GM12878 (cell line): Measurements from ENCODE around the gene GLB1L. TPM values are rescaled to one million over a fixed set of nuclear protein-coding genes. Genes with fewer than 3 reads are reported as not detected.
A peak's percentile ranks its signal among the peaks of the same experiment; 100 is the strongest.

Source experiments
- CEBPZ ChIP-seq: fragments of 150-350 bp; IDR thresholded peaks from 2 replicates; pipeline ENCODE4 v1.6.1; 2016; ENCODE audit warnings: low read depth, low read length
- CREM ChIP-seq: IDR thresholded peaks from 2 replicates; pipeline ENCODE4 v1.6.1; 2014; ENCODE audit warnings: antibody characterized with exemption, low read depth
- CUX1 ChIP-seq: IDR thresholded peaks from 2 replicates; pipeline ENCODE4 v1.6.1; 2012; ENCODE audit warnings: improper control_type of control experiment, low read depth, low read length; ENCODE audit not compliant: insufficient replicate concordance
- ESRRA ChIP-seq: IDR thresholded peaks from 2 replicates; pipeline ENCODE4 v1.6.1; 2012; ENCODE audit warnings: mild to moderate bottlenecking, low read length, improper control_type of control experiment
- KDM1A ChIP-seq: fragments of 200-600 bp; sonication (generic); IDR thresholded peaks from 2 replicates; pipeline ENCODE4 v1.6.1; 2016; ENCODE audit warnings: borderline replicate concordance
- NR2F1 ChIP-seq: fragments of 450-650 bp; conservative IDR thresholded peaks from 2 replicates; pipeline ENCODE4 v1.6.1; 2017; ENCODE audit warnings: mild to moderate bottlenecking
- POLR2A ChIP-seq: IDR thresholded peaks from 2 replicates; pipeline ENCODE4 v1.6.1; 2011; ENCODE audit warnings: low read depth, mild to moderate bottlenecking, low read length
- ZBTB4 ChIP-seq: fragments of 450-650 bp; formaldehyde crosslinking; IDR thresholded peaks from 2 replicates; pipeline ENCODE4 v1.4.0; 2022; ENCODE audit warnings: mild to moderate bottlenecking, moderate library complexity
- ZNF207 ChIP-seq: fragments of 450-650 bp; IDR thresholded peaks from 2 replicates; pipeline ENCODE4 v1.6.1; 2014; ENCODE audit warnings: antibody characterized with exemption, mild to moderate bottlenecking, borderline replicate concordance
- ZNF24 ChIP-seq: fragments of 450-650 bp; IDR thresholded peaks from 2 replicates; pipeline ENCODE4 v1.6.1; 2017; ENCODE audit warnings: antibody characterized with exemption, mild to moderate bottlenecking
- ZNF274 ChIP-seq: IDR thresholded peaks from one replicate; pipeline ENCODE4 v1.8.0; 2011; ENCODE audit not compliant: insufficient read length, insufficient read depth
- polyA plus RNA-seq, 11 experiments: library from polyadenylated mRNA; depleted of rRNA in 4 of 11; unstranded in 6 of 11; stranded (reverse) in 5 of 11; fragments of >200 nt; fragmentation: Nextera tagmentation in 4 of 11; fragmentation: Illumina TruSeq in 1 of 11; extraction: Ambion mirVana in 4 of 11; extraction: Trizol in 1 of 11; gene quantifications; 1 replicate in 1 of 11; 2 replicates in 10 of 11; pipeline versions ENCODE4 v1.2.1 to v1.2.3, GENCODE V29; 2011 to 2016; ENCODE audit warnings: inconsistent platforms in 2 of 11, missing spikeins in 2 of 11, low read depth in 1 of 11
- total RNA-seq, 4 experiments: library from RNA; depleted of rRNA in 3 of 4; stranded (reverse); fragments of >200 nt in 3 of 4; fragmentation: Illumina TruSeq in 1 of 4; extraction: Trizol in 1 of 4; gene quantifications; 2 replicates each; pipeline versions ENCODE4 v1.2.1 to v1.2.3, GENCODE V29; 2013 to 2021
- TF ChIP-seq, protein P1 (sequence below): fragments of 450-650 bp; IDR thresholded peaks from 2 replicates; pipeline ENCODE4 v1.6.1; 2017; ENCODE audit warnings: mild to moderate bottlenecking, moderate library complexity

Gene GLB1L
- total and polyA plus RNA-seq, 10 of the 15 experiments (the other 5 are each of a cell fraction or from before 2014, with no cell fraction given): 0.29 to 4.6 (median 2.7) TPM

GRCh38 chr2:219294356-219295351 is 49.4 kb upstream of the GLB1L start (continued):
- TF ChIP-seq CUX1: no peak
- peak; percentile 76 for TF ChIP-seq NR2F1
- no peak for TF ChIP-seq ZBTB4 (CRISPR knock-in tag)
- no peak for TF ChIP-seq KDM1A
- TF ChIP-seq CREM: peak; percentile 68
- no peak for TF ChIP-seq ZNF274
- no peak for TF ChIP-seq ESRRA
- TF ChIP-seq ZNF207: 0 out of 2 replicates have a peak, but pooled peaks have one; percentile 74
- TF ChIP-seq ZNF24: peak; percentile 83
- TF ChIP-seq CEBPZ: no peak
- TF ChIP-seq, protein P1, sequence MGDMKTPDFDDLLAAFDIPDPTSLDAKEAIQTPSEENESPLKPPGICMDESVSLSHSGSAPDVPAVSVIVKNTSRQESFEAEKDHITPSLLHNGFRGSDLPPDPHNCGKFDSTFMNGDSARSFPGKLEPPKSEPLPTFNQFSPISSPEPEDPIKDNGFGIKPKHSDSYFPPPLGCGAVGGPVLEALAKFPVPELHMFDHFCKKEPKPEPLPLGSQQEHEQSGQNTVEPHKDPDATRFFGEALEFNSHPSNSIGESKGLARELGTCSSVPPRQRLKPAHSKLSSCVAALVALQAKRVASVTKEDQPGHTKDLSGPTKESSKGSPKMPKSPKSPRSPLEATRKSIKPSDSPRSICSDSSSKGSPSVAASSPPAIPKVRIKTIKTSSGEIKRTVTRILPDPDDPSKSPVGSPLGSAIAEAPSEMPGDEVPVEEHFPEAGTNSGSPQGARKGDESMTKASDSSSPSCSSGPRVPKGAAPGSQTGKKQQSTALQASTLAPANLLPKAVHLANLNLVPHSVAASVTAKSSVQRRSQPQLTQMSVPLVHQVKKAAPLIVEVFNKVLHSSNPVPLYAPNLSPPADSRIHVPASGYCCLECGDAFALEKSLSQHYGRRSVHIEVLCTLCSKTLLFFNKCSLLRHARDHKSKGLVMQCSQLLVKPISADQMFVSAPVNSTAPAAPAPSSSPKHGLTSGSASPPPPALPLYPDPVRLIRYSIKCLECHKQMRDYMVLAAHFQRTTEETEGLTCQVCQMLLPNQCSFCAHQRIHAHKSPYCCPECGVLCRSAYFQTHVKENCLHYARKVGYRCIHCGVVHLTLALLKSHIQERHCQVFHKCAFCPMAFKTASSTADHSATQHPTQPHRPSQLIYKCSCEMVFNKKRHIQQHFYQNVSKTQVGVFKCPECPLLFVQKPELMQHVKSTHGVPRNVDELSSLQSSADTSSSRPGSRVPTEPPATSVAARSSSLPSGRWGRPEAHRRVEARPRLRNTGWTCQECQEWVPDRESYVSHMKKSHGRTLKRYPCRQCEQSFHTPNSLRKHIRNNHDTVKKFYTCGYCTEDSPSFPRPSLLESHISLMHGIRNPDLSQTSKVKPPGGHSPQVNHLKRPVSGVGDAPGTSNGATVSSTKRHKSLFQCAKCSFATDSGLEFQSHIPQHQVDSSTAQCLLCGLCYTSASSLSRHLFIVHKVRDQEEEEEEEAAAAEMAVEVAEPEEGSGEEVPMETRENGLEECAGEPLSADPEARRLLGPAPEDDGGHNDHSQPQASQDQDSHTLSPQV: peak; percentile 96
- TF ChIP-seq POLR2A: peak; percentile 77
